DOHH2 (cell line): ENCODE results near the gene IGF1R.

ENCODE experiments used
- H3F3A ChIP-seq: fragments of 200-600 bp; sonication (generic), shearing (Covaris generic); 2 replicates; pipeline ENCODE4 v1.6.0; 2016; ENCODE audit warnings: antibody characterized with exemption, mild to moderate bottlenecking; ENCODE audit not compliant: control insufficient read depth, insufficient read depth
- H3K27ac ChIP-seq: fragments of 200-600 bp; sonication (generic); 2 replicates; pipeline ENCODE4 v1.5.1; 2014; ENCODE audit warnings: low read depth, mild to moderate bottlenecking, low read length, moderate library complexity
- H3K27me3 ChIP-seq: fragments of 200-600 bp; sonication (generic); 2 replicates; pipeline ENCODE4 v1.6.1; 2014; ENCODE audit warnings: mild to moderate bottlenecking, low read length, mixed read lengths; ENCODE audit not compliant: control insufficient read depth
- H3K36me3 ChIP-seq: fragments of 200-600 bp; sonication (generic); 2 replicates; pipeline ENCODE4 v1.6.1; 2014; ENCODE audit warnings: mild to moderate bottlenecking, low read length, moderate library complexity, mixed read lengths; ENCODE audit not compliant: control insufficient read depth
- H3K4me1 ChIP-seq: fragments of 200-600 bp; sonication (generic); 2 replicates; pipeline ENCODE4 v1.6.1; 2014; ENCODE audit warnings: mild to moderate bottlenecking, low read length, mixed read lengths; ENCODE audit not compliant: control insufficient read depth
- H3K4me2 ChIP-seq: fragments of 200-600 bp; sonication (generic); 2 replicates; pipeline ENCODE4 v1.6.0; 2014; ENCODE audit warnings: mild to moderate bottlenecking, low read length, moderate library complexity
- H3K4me3 ChIP-seq: fragments of 200-600 bp; sonication (generic); 2 replicates; pipeline ENCODE4 v1.5.1; 2014; ENCODE audit warnings: mild to moderate bottlenecking, low read length, mixed read lengths
- H3K79me2 ChIP-seq: fragments of 200-600 bp; sonication (generic); 2 replicates; pipeline ENCODE4 v1.6.1; 2014; ENCODE audit warnings: mild to moderate bottlenecking, low read length, mixed read lengths; ENCODE audit not compliant: control insufficient read depth
- H3K9me2 ChIP-seq: fragments of 200-600 bp; sonication (generic); replicated peaks from 2 replicates; pipeline ENCODE4 v1.6.1; 2014; ENCODE audit warnings: mild to moderate bottlenecking, low read length, mixed read lengths; ENCODE audit not compliant: control insufficient read depth
- H3K9me3 ChIP-seq: fragments of 200-600 bp; sonication (generic); 2 replicates; pipeline ENCODE4 v1.6.1; 2014; ENCODE audit warnings: antibody characterized with exemption, low read length, mixed read lengths; ENCODE audit not compliant: control insufficient read depth, insufficient read depth
- H4K20me1 ChIP-seq: fragments of 200-600 bp; sonication (generic); 2 replicates; pipeline ENCODE4 v1.6.0; 2014; ENCODE audit warnings: low read depth, mild to moderate bottlenecking, antibody characterized with exemption, low read length, moderate library complexity; ENCODE audit not compliant: control insufficient read depth, insufficient read depth
- CTCF ChIP-seq: fragments of 200-600 bp; sonication (generic); IDR thresholded peaks from one replicate; pipeline ENCODE4 v1.5.1; 2014; ENCODE audit warnings: antibody characterized with exemption, mild to moderate bottlenecking, low read depth, low read length; ENCODE audit not compliant: poor library complexity, severe bottlenecking
- EZH2phosphoT487 ChIP-seq: fragments of 200-600 bp; sonication (generic); IDR thresholded peaks from 2 replicates; pipeline ENCODE4 v1.6.1; 2017; ENCODE audit warnings: borderline replicate concordance, mild to moderate bottlenecking, antibody characterized with exemption, low read length, moderate library complexity, mixed read lengths

Gene IGF1R

GRCh38 chr15:98743177-98743576, 94.8 kb downstream of the IGF1R start:
- Histone ChIP-seq H3K4me1 (peaks cover 8% of the 10 kb centered on the region), H3K4me2 (no peak overlapping the region), H3K9me2 (no peaks in the 10 kb centered on the region), H3K27me3 (peaks cover 2% of the 10 kb centered on the region), H3K9me3 (no peaks in the 10 kb centered on the region), H4K20me1 (no peaks in the 10 kb centered on the region), H3K27ac (no peak overlapping the region), H3K79me2 (peaks cover 3% of the 10 kb centered on the region; the same call in 1 of the 2 replicates), H3K36me3 (no peaks in the 10 kb centered on the region), H3K4me3 (no peak overlapping the region), H3F3A (no peaks in the 10 kb centered on the region)
- TF ChIP-seq CTCF (no peak), EZH2phosphoT487 (no peak)

- Histone ChIP-seq H3K9me3 (no peaks in the 10 kb centered on the region), H3K4me1 (peaks cover 8% of the 10 kb centered on the region), H3K4me2 (no peak overlapping the region), H3F3A (no peaks in the 10 kb centered on the region), H3K9me2 (no peaks in the 10 kb centered on the region), H4K20me1 (no peaks in the 10 kb centered on the region), H3K27ac (no peak overlapping the region), H3K79me2 (0 out of 2 replicates have a peak, but pooled peaks cover 3% of the 10 kb centered on the region), H3K27me3 (peaks cover 2% of the 10 kb centered on the region), H3K36me3 (no peaks in the 10 kb centered on the region), H3K4me3 (no peak overlapping the region)
- TF ChIP-seq EZH2phosphoT487 (no peak), CTCF (no peak)
These were observed 96.2 kb downstream of the IGF1R start for GRCh38 chr15:98744506-98744905.

- Histone ChIP-seq H3K27me3 (peaks cover 2% of the 10 kb centered on the region), H3K36me3 (no peaks in the 10 kb centered on the region), H3K4me3 (no peak overlapping the region), H3K9me2 (no peaks in the 10 kb centered on the region), H3K4me1 (peaks cover 8% of the 10 kb centered on the region), H3K79me2 (0 out of 2 replicates have a peak, but pooled peaks cover 3% of the 10 kb centered on the region), H4K20me1 (no peaks in the 10 kb centered on the region), H3K27ac (no peak overlapping the region), H3K9me3 (no peaks in the 10 kb centered on the region), H3F3A (no peaks in the 10 kb centered on the region), H3K4me2 (no peak overlapping the region)
- TF ChIP-seq CTCF (no peak), EZH2phosphoT487 (no peak)
These were observed 96.8 kb downstream of the IGF1R start for GRCh38 chr15:98745179-98745578.
